ENCODE data around the gene IFT122. TPM values are rescaled to one million over a fixed set of nuclear protein-coding genes. Genes with fewer than 3 reads are reported as not detected.

The IFT122 gene
- total RNA-seq, 1 experiment from 2014 or later = 30.0 TPM

DNA sequence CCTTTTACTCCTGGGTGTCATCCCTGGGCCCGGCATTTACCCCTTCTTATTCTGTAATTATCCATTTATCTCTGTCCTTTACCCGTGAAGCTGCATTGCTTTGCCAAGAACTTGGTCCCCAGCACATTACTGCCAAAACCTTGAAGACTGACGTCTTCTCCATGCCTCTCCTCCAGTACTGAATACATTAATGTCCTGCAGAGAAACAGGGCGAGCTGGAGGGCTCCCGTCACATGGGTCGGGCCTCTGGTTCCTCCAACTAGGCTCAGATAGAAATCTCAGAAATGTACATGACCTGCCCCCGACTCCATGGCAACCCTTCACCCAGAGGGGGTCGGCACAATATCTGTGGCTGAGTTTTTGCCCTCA lies 12.0 kb upstream of the IFT122 start:
- H3K27ac Mint-ChIP-seq (ENCODE audit: unreplicated experiment) = no peak overlapping the region
- Histone ChIP-seq H3K4me1 (0 out of 2 replicates have a peak, but pooled peaks cover 3% of the 10 kb centered on the region), H3K4me3 (ENCODE audit: low read depth, low read length) (peak overlapping the region; percentile 50), H3K27me3 (replicated peaks; ENCODE audit: control insufficient read depth, insufficient read depth, low read length) (no peaks in the 10 kb centered on the region), H3K36me3 (ENCODE audit: control insufficient read depth, insufficient read depth, low read length) (peaks cover 3% of the 10 kb centered on the region; the same call in 1 of the 2 replicates), H3K9me3 (no peaks in the 10 kb centered on the region)
- peaks cover 34% of the 10 kb centered on the region for H3K36me3 Mint-ChIP-seq (ENCODE audit: insufficient read depth, unreplicated experiment)
- TF ChIP-seq, protein P1, sequence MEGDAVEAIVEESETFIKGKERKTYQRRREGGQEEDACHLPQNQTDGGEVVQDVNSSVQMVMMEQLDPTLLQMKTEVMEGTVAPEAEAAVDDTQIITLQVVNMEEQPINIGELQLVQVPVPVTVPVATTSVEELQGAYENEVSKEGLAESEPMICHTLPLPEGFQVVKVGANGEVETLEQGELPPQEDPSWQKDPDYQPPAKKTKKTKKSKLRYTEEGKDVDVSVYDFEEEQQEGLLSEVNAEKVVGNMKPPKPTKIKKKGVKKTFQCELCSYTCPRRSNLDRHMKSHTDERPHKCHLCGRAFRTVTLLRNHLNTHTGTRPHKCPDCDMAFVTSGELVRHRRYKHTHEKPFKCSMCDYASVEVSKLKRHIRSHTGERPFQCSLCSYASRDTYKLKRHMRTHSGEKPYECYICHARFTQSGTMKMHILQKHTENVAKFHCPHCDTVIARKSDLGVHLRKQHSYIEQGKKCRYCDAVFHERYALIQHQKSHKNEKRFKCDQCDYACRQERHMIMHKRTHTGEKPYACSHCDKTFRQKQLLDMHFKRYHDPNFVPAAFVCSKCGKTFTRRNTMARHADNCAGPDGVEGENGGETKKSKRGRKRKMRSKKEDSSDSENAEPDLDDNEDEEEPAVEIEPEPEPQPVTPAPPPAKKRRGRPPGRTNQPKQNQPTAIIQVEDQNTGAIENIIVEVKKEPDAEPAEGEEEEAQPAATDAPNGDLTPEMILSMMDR (IDR thresholded peaks at IDR 0.05; ENCODE audit: insufficient read depth in 1 of 2, low read depth in 1 of 2, low read length in 1 of 2, severe bottlenecking in 1 of 2, unreplicated experiment in 1 of 2) = no peak
- H3K9me3 Mint-ChIP-seq (ENCODE audit: unreplicated experiment) = no peaks in the 10 kb centered on the region
- POLR2A ChIA-PET = interaction anchor here (0.5 to 0.7 kb wide), 2 partner anchors 12 to 17 kb away, joined by 3 read pairs; partner anchors contain the start of genes IFT122 and MBD4
- no TSS peak for BruUV-seq (replicated peaks)
- no peak for DNase-seq
- H3K4me1 Mint-ChIP-seq (ENCODE audit: low read depth, unreplicated experiment) = peaks cover 23% of the 10 kb centered on the region
- intact Hi-C loops (cut with micrococcal nuclease; ENCODE audit: unreplicated experiment) = no loop called here
- H3K4me3 Mint-ChIP-seq (ENCODE audit: unreplicated experiment) = peak overlapping the region; percentile 71
- CTCF ChIA-PET = interaction anchor here (2.2 kb wide), 1 partner anchor 45 kb away, joined by 10 read pairs; no protein-coding TSS in a partner anchor
- H3K27me3 Mint-ChIP-seq (ENCODE audit: insufficient read depth, unreplicated experiment) = peaks cover 3% of the 10 kb centered on the region

DNA sequence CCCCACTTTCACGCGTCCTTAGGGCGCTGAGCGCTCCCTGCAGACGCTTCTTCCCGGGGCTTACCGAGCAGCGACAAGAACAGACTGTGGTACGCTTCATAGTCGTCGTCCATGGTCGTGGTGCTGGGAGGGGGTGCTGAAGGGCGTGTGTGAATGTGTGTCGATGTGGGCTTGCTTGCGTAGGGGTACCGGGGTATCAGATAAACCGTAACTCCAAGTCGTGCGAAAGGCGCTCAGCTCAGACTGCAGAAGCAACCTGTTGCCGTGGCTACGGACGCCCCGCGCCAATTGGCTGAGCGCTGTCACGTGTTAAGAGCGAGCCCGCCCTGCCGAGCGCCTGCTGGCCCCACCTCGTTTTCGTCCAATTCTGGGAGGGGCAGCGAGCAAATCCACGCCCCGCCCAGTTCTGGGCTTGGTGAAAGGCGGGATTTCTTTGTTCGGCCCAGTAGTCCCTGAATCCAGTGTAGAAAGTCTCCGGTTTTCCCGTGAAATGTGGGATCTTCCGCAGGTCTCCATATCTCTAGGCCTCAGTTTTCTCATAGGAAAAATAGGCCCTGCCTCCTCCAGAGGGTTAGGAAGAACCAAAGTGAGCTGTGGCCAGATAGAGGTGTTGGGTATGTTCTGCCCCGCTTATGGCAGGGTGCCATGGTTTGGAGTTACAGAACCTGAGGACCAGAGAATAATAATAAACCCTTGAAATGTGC lies 11.5 kb upstream of the IFT122 start, which contains the start of gene EFCAB12:
Gene EFCAB12, minus strand, starts transcription at position 261 of the 704 bp plus-strand sequence. Its CDS starts 148 bp downstream, at position 113.
- intact Hi-C loops (cut with micrococcal nuclease; ENCODE audit: unreplicated experiment) = no loop called here
- H3K27me3 Mint-ChIP-seq (ENCODE audit: insufficient read depth, unreplicated experiment) = peaks cover 3% of the 10 kb centered on the region
- H3K4me3 Mint-ChIP-seq (ENCODE audit: unreplicated experiment) = peak within 1 kb of the TSS; percentile 71
- peaks cover 3% of the 10 kb centered on the region; the same call in 1 of the 2 replicates for H3K36me3 ChIP-seq (ENCODE audit: control insufficient read depth, insufficient read depth, low read length)
- H3K9me3 ChIP-seq = no peaks in the 10 kb centered on the region
- H3K4me3 ChIP-seq (ENCODE audit: low read depth, low read length) = peak within 1 kb of the TSS; percentile 50
- DNase-seq = peak; percentile 92 to 94
- no TSS peak for BruUV-seq (replicated peaks)
- no peaks in the 10 kb centered on the region for H3K9me3 Mint-ChIP-seq (ENCODE audit: unreplicated experiment)
- H3K27ac Mint-ChIP-seq (ENCODE audit: unreplicated experiment) = peak within 1 kb of the TSS; percentile 34
- H3K27me3 ChIP-seq (replicated peaks; ENCODE audit: control insufficient read depth, insufficient read depth, low read length) = no peaks in the 10 kb centered on the region
- 0 out of 2 replicates have a peak, but pooled peaks cover 6% of the 10 kb centered on the region for H3K4me1 ChIP-seq
- ChIA-PET POLR2A (interaction anchor here (0.5 to 1.1 kb wide), 4 partner anchors 11 to 178 kb away, joined by 3 to 5 read pairs (median 3); partner anchors contain the start of genes IFT122, MBD4 and PLXND1), CTCF (interaction anchor here (2.2 kb wide), 1 partner anchor 45 kb away, joined by 10 read pairs; no protein-coding TSS in a partner anchor)
- H3K36me3 Mint-ChIP-seq (ENCODE audit: insufficient read depth, unreplicated experiment) = peaks cover 38% of the 10 kb centered on the region
- TF ChIP-seq, protein P1 (IDR thresholded peaks at IDR 0.05; ENCODE audit: insufficient read depth in 1 of 2, low read depth in 1 of 2, low read length in 1 of 2, severe bottlenecking in 1 of 2, unreplicated experiment in 1 of 2) = no peak
- peaks cover 21% of the 10 kb centered on the region for H3K4me1 Mint-ChIP-seq (ENCODE audit: low read depth, unreplicated experiment)

DNA sequence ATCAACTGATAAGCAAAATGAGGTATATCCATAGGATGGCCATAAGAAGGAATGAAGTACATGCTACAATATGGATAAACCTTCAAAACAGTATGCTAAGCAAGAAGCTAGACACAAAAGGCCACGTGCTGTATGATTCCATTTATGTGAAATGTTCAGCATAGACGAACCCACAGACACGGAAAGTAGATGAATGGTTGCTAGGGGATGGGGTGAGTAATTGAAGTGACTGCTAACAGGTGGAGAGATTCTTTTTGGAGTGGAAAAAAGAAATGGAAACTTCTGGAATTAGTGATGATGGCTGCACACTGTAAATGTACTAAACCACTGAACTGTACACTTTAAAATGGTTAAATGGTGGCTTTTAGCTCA lies 11.0 kb upstream of the IFT122 start:
- peaks cover 18% of the 10 kb centered on the region for H3K4me1 Mint-ChIP-seq (ENCODE audit: low read depth, unreplicated experiment)
- no peak for DNase-seq
- intact Hi-C loops (cut with micrococcal nuclease; ENCODE audit: unreplicated experiment) = no loop called here
- Histone ChIP-seq H3K27me3 (replicated peaks; ENCODE audit: control insufficient read depth, insufficient read depth, low read length) (no peaks in the 10 kb centered on the region), H3K9me3 (no peaks in the 10 kb centered on the region), H3K4me1 (0 out of 2 replicates have a peak, but pooled peaks cover 7% of the 10 kb centered on the region), H3K4me3 (ENCODE audit: low read depth, low read length) (no peak overlapping the region), H3K36me3 (ENCODE audit: control insufficient read depth, insufficient read depth, low read length) (peaks cover 3% of the 10 kb centered on the region; the same call in 1 of the 2 replicates)
- peaks cover 44% of the 10 kb centered on the region for H3K36me3 Mint-ChIP-seq (ENCODE audit: insufficient read depth, unreplicated experiment)
- H3K4me3 Mint-ChIP-seq (ENCODE audit: unreplicated experiment) = peak overlapping the region; percentile 71
- H3K27me3 Mint-ChIP-seq (ENCODE audit: insufficient read depth, unreplicated experiment) = peaks cover 3% of the 10 kb centered on the region
- ChIA-PET POLR2A (interaction anchor here (0.6 to 1.1 kb wide), 2 partner anchors 11 to 177 kb away, joined by 3 to 5 read pairs; partner anchors contain the start of genes IFT122, MBD4 and PLXND1), CTCF (interaction anchor here (2.2 kb wide), 1 partner anchor 46 kb away, joined by 10 read pairs; no protein-coding TSS in a partner anchor)
- BruUV-seq (replicated peaks) = no TSS peak
- H3K27ac Mint-ChIP-seq (ENCODE audit: unreplicated experiment) = peak overlapping the region; percentile 12
- TF ChIP-seq, protein P1 (IDR thresholded peaks at IDR 0.05; ENCODE audit: insufficient read depth in 1 of 2, low read depth in 1 of 2, low read length in 1 of 2, severe bottlenecking in 1 of 2, unreplicated experiment in 1 of 2) = no peak
- H3K9me3 Mint-ChIP-seq (ENCODE audit: unreplicated experiment) = no peaks in the 10 kb centered on the region
